22Rv1 (cell line): ENCODE data around the gene TNRC6A.
"Not testable (repeated sequence)": the region's sequence is repeated elsewhere in the genome, so short reads cannot be mapped to it uniquely, and the experiment has no call there.

Experiments used
- H3K27ac ChIP-seq: fragments of 450-650 bp; 2 replicates; pipeline ENCODE4 v1.5.1; 2017
- ZFX ChIP-seq: fragments of 450-650 bp; IDR thresholded peaks from 2 replicates; pipeline ENCODE4 v1.6.1; 2017; ENCODE audit warnings: antibody characterized with exemption, borderline replicate concordance
- TF ChIP-seq, protein P1 (sequence below): fragments of 450-650 bp; IDR thresholded peaks from 2 replicates; pipeline ENCODE4 v1.5.1; 2017; ENCODE audit warnings: mild to moderate bottlenecking

TNRC6A gene

DNA sequence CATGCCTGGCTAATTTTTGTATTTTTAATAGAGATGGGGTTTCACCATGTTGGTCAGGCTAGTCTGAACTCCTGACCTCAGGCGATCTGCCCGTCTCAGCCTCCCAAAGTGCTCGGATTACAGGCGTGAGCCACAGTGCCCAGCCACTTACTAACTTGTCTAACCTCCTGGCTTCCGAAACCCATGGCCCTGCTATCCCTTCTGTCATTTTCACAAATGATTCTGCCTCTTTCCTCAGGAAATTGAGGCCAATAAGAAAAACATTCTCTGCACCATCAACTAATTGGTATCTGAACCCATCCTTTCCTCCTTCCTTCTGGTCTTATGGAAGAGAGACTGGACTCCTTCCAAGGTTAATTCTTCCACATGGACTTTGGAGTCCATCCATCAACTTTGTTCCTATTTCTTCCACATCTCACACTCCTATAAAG, 27.9 kb upstream of the TNRC6A start:
- TF ChIP-seq ZFX: no peak
- TF ChIP-seq, protein P1, sequence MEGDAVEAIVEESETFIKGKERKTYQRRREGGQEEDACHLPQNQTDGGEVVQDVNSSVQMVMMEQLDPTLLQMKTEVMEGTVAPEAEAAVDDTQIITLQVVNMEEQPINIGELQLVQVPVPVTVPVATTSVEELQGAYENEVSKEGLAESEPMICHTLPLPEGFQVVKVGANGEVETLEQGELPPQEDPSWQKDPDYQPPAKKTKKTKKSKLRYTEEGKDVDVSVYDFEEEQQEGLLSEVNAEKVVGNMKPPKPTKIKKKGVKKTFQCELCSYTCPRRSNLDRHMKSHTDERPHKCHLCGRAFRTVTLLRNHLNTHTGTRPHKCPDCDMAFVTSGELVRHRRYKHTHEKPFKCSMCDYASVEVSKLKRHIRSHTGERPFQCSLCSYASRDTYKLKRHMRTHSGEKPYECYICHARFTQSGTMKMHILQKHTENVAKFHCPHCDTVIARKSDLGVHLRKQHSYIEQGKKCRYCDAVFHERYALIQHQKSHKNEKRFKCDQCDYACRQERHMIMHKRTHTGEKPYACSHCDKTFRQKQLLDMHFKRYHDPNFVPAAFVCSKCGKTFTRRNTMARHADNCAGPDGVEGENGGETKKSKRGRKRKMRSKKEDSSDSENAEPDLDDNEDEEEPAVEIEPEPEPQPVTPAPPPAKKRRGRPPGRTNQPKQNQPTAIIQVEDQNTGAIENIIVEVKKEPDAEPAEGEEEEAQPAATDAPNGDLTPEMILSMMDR: no peak

DNA sequence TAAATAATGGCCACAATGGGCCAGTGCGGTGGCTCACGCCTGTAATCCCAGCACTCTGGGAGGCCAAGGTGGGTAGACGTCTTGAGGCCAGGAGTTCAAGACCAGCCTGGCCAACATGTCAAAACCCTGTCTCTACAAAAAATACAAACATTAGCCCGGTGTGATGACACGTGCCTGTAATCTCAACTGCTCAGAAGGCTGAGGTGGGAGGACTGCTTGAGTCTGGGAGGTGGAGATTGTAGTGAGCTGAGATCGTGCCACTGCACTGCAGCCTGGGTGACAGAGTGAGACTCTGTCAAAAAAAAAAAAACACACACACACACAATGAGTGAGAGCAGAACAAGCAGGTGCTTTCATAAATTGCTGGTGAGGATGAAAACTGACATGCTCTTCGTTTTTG, 21.7 kb upstream of the TNRC6A start:
- H3K27ac ChIP-seq: not testable (repeated sequence)

More for the DNA sequence above, 27.9 kb upstream of the TNRC6A start:
- H3K27ac ChIP-seq: no peak overlapping the region

DNA sequence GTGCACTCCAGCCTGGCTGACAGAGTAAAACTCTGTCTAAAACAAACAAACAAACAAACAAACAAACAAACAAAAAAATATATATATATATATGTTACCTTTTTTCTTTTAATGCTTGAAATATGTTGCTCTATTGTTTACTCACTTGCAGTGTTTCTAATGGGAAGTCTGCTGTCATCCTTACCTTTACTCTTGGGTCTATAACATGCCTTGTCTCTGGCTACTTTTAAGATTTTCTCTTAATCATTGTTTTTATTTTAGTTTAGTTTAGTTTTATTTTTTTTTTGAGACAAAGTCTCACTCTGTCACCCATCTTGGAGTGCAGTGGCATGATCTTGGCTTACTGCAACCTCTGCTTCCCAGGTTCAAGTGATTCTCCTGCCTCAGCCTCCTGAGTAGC, 16.1 kb upstream of the TNRC6A start:
- no peak overlapping the region for H3K27ac ChIP-seq
- TF ChIP-seq, protein P1: no peak
- TF ChIP-seq ZFX: no peak

DNA sequence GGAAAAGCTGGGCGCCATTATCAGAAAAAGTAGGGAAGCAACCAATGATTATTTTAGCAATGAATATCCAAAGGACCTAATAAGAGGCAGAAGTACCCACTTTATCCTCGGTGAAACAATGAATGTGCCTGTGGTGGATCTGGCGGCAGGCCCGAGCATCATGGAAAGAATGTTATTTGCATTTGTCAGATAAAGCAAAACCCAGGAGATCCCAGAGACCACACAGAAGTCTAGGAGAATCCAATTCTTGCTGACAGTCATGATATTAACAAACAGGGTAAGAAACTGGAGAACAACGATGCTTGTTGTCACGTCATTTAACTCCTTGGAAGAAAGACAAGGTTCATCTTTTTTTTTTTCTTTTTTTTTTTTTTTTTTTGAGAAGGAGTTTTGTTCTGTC, 12.0 kb upstream of the TNRC6A start:
- no peak for TF ChIP-seq ZFX
- TF ChIP-seq, protein P1: no peak
- H3K27ac ChIP-seq: no peak overlapping the region

DNA sequence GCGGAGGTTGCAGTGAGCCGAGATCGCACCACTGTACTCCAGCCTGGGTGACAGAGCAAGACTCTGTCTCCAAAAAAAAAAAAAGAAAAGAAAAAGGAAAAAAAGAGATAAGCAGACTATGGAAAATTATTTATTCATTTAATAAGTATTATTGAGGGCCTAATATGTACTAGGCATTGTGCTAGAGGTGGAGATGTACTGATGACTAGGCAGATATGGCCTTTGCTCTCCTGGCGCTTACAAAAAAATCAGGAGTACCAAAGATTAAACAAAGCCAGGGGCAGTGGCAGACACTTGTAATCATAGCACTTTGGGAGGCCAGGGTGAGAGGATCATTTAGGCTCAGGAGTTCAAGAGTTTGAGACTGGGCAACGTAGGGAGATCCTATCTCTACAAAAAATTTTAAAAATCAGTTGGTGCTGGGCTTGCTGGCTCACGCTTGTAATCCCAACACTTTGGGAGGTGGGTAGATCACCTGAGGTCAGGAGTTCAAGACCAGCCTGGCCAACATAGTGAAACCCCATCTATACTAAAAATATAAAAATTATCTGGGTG, 10.4 kb upstream of the TNRC6A start:
- TF ChIP-seq ZFX: no peak
- TF ChIP-seq, protein P1: no peak
- H3K27ac ChIP-seq: no peak overlapping the region

DNA sequence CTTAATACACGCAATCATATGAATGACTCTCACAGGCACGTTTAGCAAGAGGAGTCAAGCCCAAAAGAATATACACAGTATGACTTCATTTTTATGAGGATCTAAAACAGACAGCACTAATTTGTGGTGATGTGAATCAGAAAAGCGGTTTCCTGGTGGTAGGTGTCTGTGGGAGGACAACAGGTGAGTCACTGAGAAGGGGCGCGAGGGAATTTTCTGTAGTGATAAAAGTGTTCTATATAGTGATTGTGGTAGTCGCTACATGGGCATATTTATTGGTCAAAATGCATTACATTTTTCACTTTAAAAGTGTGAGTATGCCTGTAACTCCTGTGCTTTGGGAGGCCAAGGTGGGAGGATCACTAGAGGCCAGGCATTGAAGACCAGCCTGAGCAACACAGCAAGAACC, 7.6 kb upstream of the TNRC6A start:
- TF ChIP-seq ZFX: no peak
- TF ChIP-seq, protein P1: no peak
- no peak overlapping the region for H3K27ac ChIP-seq

DNA sequence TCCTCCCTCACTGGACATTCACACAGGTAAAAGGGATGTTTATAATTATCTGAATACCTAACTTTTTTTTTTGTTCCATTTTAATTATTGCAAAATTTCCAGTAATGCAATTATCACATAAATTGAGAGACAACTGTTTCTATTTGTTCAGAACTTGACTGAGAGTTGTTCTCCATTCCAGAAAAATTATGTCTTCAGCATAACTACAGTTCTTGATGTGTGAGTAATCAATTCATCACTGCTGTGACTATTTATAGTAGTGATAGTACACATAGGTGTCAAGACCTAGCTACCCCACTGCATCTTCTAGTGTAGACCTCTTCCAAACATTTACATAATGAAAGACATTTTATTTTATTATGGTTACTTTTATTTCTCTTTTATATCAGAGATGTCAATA, 5.8 kb upstream of the TNRC6A start:
- no peak for TF ChIP-seq ZFX
- TF ChIP-seq, protein P1: no peak
- H3K27ac ChIP-seq: no peak overlapping the region

DNA sequence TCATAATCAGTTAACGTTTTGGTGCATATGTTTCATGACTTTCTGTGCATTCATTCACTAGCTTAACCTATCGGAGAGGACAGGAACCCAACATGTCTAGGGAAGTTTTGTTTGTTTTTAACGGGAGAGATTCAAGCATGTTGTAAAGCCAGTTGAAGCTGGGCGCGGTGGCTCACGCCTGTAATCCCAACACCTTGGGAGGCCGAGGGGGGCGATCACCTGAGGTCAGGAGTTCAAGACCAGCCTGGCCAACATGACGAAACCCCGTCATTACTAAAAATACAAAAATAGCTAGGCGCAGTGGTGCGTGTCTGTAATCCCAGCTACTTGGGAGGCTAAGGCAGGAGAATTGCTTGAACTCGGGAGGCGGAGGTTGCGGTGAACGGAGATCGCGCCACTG, 1.4 kb upstream of the TNRC6A start:
- TF ChIP-seq, protein P1: no peak
- TF ChIP-seq ZFX: no peak
- H3K27ac ChIP-seq: no peak overlapping the region
